ENCODE measurements around the gene QSOX1. TPM values are rescaled to one million over a fixed set of nuclear protein-coding genes. Genes with fewer than 3 reads are reported as not detected.

The QSOX1 gene
- total RNA-seq, 2 donors from 2014 or later = 395 to 450 TPM

DNA sequence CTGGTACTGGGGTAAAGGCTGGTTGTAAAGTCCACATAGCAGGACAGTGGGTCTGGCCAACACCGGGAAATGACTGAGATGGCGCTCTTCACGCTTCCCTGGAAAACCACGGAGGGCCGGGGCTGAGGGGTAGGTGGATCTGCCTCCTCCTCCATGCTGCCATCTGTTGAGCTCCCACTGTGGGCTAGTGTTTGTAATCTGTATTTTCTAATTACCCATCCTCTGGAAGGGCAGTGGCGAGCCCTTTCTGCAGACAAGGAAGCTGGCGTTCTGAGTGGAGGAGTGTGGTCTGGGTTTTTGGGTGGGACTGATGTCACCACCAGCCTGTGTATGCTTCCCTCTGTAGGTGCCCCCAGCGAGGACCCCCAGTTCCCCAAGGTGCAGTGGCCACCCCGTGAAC, 41.2 kb downstream of the QSOX1 start:
- TF ChIP-seq, protein P1, sequence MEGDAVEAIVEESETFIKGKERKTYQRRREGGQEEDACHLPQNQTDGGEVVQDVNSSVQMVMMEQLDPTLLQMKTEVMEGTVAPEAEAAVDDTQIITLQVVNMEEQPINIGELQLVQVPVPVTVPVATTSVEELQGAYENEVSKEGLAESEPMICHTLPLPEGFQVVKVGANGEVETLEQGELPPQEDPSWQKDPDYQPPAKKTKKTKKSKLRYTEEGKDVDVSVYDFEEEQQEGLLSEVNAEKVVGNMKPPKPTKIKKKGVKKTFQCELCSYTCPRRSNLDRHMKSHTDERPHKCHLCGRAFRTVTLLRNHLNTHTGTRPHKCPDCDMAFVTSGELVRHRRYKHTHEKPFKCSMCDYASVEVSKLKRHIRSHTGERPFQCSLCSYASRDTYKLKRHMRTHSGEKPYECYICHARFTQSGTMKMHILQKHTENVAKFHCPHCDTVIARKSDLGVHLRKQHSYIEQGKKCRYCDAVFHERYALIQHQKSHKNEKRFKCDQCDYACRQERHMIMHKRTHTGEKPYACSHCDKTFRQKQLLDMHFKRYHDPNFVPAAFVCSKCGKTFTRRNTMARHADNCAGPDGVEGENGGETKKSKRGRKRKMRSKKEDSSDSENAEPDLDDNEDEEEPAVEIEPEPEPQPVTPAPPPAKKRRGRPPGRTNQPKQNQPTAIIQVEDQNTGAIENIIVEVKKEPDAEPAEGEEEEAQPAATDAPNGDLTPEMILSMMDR (IDR thresholded peaks at IDR 0.05) = no peak
- Histone ChIP-seq H3K27ac (no peak overlapping the region), H3K4me3 (no peak overlapping the region), H3K9me3 (no peaks in the 10 kb centered on the region), H3K4me1 (no peaks in the 10 kb centered on the region), H3K36me3 (peaks cover 5% of the 10 kb centered on the region), H3K27me3 (no peaks in the 10 kb centered on the region), H3K9ac (ENCODE audit: low read depth in 2 of 2, low read length in 2 of 2) (no peak overlapping the region)
- intact Hi-C loops (cut with DNase I) = no loop called here
- DNase-seq = no peak

DNA sequence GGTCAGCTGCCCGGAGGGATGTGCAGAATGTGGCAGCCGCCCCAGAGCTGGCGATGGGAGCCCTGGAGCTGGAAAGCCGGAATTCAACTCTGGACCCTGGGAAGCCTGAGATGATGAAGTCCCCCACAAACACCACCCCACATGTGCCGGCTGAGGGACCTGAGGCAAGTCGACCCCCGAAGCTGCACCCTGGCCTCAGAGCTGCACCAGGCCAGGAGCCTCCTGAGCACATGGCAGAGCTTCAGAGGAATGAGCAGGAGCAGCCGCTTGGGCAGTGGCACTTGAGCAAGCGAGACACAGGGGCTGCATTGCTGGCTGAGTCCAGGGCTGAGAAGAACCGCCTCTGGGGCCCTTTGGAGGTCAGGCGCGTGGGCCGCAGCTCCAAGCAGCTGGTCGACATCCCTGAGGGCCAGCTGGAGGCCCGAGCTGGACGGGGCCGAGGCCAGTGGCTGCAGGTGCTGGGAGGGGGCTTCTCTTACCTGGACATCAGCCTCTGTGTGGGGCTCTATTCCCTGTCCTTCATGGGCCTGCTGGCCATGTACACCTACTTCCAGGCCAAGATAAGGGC, 41.9 kb downstream of the QSOX1 start:
- DNase-seq = no peak
- TF ChIP-seq, protein P1 (IDR thresholded peaks at IDR 0.05) = no peak
- Histone ChIP-seq H3K4me1 (no peaks in the 10 kb centered on the region), H3K9ac (ENCODE audit: low read depth in 2 of 2, low read length in 2 of 2) (no peak overlapping the region), H3K27ac (no peak overlapping the region), H3K4me3 (no peak overlapping the region), H3K9me3 (no peaks in the 10 kb centered on the region), H3K36me3 (peaks cover 5% of the 10 kb centered on the region), H3K27me3 (no peaks in the 10 kb centered on the region)
- intact Hi-C loops (cut with DNase I) = no loop called here

DNA sequence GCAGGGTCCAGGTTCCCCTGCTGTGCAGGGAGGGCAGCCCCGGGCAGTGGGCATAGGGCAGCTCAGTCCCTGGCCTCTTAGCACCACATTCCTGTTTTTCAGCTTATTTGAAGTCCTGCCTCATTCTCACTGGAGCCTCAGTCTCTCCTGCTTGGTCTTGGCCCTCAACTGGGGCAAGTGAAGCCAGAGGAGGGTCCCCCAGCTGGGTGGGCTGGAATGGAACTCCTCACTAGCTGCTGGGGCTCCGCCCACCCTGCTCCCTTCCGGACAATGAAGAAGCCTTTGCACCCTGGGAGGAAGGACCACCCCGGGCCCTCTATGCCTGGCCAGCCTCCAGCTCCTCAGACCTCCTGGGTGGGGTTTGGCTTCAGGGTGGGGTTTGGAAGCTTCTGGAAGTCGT, 42.6 kb downstream of the QSOX1 start:
- Histone ChIP-seq H3K9me3 (no peaks in the 10 kb centered on the region), H3K36me3 (peaks cover 5% of the 10 kb centered on the region), H3K4me3 (no peak overlapping the region), H3K27me3 (no peaks in the 10 kb centered on the region), H3K9ac (ENCODE audit: low read depth in 2 of 2, low read length in 2 of 2) (no peak overlapping the region), H3K27ac (no peak overlapping the region), H3K4me1 (no peaks in the 10 kb centered on the region)
- TF ChIP-seq, protein P1 (IDR thresholded peaks at IDR 0.05) = no peak
- intact Hi-C loops (cut with DNase I) = no loop called here
- no peak for DNase-seq

DNA sequence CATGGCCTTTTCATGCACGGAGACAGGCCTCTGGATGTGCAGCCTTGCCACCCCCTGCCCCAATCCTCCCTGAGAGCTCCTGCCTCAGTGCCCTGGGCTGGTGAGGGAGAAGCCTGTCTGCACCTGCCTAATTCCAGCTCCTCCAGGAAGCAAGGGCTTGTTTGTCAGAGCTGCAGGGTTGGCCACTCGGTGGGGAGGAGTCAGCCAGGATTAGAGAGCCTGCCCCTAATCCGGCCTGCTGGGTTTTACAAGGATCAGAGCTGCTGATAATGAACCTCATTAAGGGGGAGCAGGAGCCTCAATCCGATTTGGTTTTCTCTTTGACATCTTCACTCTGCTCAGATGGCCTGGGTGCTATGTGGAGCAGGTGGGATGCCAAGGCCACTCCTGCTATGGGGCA, 43.5 kb downstream of the QSOX1 start:
- Histone ChIP-seq H3K4me1 (no peaks in the 10 kb centered on the region), H3K4me3 (no peak overlapping the region), H3K9ac (ENCODE audit: low read depth in 2 of 2, low read length in 2 of 2) (no peak overlapping the region), H3K36me3 (peaks cover 5% of the 10 kb centered on the region), H3K27me3 (no peaks in the 10 kb centered on the region), H3K9me3 (no peaks in the 10 kb centered on the region), H3K27ac (no peak overlapping the region)
- intact Hi-C loops (cut with DNase I) = no loop called here
- DNase-seq = no peak
- TF ChIP-seq, protein P1 (IDR thresholded peaks at IDR 0.05) = no peak

DNA sequence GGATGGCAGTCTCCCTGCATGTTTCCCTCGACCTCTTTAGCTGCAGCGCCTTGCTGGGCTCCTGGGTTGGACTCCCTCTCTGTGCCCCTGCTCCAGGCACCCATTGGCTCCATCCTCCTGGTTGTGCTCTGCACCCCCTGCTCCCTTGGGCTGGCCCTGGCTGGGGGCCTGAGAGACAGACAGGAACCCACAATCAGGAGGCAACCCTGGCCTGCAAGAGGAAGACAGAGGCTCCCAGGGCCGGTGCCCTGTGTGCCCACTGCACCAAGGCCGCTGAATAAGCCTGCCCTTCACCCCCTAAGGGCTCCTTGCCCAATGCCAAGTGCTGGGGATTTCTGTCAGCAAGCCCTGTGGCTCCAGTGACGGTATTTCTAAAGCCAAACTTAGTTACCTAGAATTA, 43.9 kb downstream of the QSOX1 start:
- Histone ChIP-seq H3K27ac (no peak overlapping the region), H3K9me3 (no peaks in the 10 kb centered on the region), H3K9ac (ENCODE audit: low read depth in 2 of 2, low read length in 2 of 2) (no peak overlapping the region), H3K4me1 (no peaks in the 10 kb centered on the region), H3K36me3 (peaks cover 5% of the 10 kb centered on the region), H3K27me3 (no peaks in the 10 kb centered on the region), H3K4me3 (no peak overlapping the region)
- intact Hi-C loops (cut with DNase I) = no loop called here
- TF ChIP-seq, protein P1 (IDR thresholded peaks at IDR 0.05) = no peak
- DNase-seq = no peak
